Measurements from ENCODE around the gene EFCAB8. TPM values are rescaled to one million over a fixed set of nuclear protein-coding genes. Genes with fewer than 3 reads are reported as not detected.
A peak's percentile ranks its signal among the peaks of the same experiment; 100 is the strongest.

The EFCAB8 gene, protein sequence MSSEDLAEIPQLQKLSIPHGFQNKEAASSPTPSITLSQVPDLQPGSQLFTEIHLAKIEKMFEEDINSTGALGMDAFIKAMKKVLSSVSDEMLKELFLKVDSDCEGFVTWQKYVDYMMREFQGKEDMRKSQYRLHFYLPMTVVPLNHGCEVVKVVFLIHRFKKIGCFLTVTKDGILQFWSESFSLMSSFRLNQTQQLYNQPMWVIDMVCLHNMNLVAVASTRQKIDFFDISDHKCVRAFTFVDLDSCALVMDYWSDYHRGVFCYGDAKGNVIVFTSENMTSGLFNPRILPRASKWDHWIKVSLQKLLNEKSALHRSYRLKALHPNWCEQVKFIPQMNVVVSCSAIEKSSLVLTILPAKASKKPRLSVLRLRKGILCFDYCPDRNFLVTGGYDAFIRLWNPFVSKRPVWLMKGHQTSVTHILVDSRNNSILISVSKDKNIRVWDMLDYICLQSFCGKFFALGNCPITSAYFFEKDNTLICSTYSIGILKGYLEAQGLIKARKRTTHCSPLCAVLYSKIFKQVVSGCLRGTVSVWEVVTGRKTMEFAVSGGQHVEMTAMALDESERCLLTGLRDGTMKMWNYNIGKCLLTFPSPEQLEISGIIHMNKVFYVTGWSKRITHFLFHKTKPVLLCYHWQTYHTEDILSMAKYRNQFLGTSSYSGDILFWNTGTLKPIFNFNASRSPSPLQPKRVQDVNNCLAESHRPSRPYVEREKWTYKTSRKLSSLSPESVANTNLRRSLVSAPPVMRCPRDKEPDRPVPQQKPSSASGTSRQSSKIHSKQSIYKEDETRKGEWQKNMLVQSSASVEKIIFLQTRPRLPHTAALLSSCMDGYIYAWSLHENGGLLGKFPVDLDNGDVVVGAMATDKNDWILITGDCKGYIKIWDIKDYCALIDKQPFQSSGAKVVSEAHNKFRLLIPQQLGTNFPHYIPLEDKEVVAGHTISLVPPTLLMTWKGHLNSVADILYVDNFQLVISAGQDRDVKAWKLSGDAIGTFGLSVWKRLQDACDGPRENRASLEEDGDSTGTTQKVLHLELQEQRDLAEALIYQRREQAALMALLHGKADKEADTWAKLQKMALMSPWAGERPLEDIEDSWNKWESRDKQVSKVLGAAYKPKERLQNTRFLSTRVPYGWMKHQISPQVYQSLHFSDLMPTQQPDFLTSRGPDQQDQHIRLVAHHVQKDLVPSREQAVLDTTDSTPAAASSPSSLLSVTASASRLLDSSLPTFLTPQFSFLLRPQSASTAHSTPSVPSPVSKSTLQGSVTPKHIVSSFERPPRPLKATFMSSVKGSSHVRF
- total RNA-seq (2014; rRNA removed; shearing (Covaris generic)): not detected in 2 replicates
- polyA plus RNA-seq (2015; cell fraction: cytosol; rRNA removed): not detected in 2 replicates
- 0.10 TPM in 1 of 2 replicates, not detected in the other for polyA plus RNA-seq (2015; cell fraction: nucleus; rRNA removed)

DNA sequence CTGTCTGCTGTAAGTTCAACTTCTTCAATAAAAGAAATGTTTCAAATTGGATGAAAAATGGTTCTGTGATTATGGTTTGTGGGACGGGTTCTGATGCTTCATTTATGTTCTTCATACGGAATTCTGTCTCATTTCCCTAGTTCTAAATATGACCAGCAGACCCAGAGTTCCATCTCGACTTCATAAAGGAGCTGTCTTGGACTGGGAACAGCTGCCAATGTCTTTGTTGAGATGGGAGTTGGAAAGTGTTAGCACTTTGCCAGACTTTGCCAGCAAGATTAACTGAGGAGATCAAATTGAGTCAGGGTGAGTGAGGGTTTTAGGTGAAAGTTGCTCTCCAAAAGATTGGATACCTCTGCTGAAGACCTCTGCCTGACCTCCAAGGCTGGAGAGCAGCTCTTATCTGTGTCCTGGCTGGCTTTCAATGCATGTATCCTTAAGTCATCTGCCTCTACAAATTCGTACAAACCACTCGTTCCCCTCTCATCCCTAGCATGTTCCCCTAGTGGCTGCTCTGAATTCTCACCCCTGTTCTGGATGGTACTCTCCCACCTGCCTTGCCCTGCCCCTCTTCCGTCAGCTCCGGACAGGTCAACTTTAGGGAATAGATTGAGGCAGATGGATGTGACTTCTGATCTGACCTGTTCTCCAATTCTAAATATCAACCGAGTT is at the start of gene EFCAB8:
TSS of gene EFCAB8 (plus strand) at position 223 of the 672 bp plus-strand sequence. CDS start 4,870 bp downstream, outside the sequence.
- no peak for DNase-seq (ENCODE audit: low read depth)

DNA sequence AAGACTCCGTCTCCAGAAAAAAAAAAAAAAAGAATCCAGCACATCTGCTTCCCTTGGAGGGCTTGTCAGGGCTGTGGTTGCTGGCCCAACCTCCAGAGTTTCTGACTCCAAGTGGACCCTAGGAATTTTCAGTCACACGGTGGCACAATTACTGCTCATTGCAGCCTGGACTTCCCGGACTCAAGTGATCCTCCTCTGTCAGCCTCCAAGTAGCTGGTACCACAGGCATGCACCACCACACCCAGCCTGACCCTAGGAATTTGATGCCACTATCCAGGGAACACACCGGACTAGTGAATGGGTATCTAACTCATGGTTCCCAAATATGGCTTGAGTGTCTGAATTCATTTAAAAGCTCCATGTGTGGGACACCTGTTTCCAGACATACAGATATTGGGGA is 48.8 kb upstream of the EFCAB8 start:
- DNase-seq (ENCODE audit: low read depth): no peak

DNA sequence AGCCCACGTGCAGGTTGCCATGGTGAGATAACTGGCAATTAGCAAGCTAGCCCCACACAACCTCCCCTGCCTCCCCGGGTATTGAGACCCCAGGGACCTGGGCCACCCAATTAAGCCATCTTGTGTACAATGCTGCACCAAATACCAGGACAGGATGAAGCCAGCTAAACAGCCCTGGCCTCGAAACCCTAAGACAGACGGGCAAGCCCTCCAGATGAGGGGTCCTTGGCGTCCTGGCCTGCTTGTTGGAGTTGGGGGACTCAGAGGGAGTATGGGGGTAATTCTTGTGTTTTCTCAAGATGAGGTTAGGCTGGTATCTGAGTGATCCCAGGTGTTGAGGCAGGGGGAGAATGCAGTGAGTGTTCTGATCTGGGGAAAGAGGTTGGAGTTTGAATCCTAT is 47.8 kb upstream of the EFCAB8 start:
- no peak for DNase-seq (ENCODE audit: low read depth)

DNA sequence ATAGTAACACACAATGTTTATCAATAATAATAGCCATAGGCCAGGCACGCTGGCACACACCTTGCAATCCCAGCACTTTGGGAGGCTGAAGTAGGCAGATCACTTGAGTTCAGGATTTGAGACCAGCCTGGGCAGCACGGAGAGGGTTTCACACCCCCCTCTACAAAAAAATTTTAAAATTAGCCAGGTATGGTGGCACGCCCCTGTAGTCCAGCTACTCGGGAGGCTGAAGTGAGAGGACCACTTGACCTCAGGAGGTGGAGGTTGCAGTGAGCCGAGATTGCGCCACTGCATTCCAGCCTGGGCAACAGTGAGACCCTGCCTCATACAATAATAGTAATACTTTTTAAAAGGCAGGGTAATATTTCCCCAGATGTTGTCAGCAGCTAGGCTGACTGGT is 46.8 kb upstream of the EFCAB8 start:
- no peak for DNase-seq (ENCODE audit: low read depth)

DNA sequence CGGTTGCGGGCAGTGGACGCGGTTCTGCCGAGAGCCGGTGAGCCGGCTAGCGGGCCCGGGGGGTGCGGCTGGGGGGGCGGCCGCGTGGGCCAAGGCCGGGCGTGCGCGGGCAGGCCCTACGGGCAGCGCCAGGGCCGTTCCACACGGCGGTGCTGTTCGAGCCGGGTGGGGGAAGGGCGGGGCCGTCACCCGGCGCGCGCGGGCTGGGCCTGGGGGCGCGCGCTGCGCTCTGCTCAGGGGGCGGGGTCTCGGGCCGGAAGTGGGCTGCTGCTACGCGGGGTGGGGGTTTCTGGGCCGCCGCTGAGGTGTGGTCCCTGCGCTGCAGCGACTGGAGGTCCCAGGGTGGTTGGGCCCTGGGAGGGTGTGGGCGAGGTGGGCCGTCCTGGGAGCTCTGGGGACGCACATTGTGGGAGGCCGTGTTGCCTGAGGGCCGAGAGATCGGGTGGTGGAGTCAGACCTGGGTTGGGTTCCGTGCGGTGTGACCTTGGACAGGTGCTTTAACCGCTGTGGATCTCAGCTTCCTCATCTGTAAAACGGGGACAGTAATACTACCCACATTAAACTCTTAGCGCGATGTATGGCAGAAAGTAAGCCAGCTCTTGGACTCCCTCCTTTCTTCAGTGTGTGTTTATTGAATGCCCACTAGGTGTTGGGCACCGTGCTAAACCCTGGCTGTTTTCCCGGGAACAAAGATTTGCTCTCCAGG is 38.6 kb upstream of the EFCAB8 start:
- peak; percentile 32 for DNase-seq (ENCODE audit: low read depth)

DNA sequence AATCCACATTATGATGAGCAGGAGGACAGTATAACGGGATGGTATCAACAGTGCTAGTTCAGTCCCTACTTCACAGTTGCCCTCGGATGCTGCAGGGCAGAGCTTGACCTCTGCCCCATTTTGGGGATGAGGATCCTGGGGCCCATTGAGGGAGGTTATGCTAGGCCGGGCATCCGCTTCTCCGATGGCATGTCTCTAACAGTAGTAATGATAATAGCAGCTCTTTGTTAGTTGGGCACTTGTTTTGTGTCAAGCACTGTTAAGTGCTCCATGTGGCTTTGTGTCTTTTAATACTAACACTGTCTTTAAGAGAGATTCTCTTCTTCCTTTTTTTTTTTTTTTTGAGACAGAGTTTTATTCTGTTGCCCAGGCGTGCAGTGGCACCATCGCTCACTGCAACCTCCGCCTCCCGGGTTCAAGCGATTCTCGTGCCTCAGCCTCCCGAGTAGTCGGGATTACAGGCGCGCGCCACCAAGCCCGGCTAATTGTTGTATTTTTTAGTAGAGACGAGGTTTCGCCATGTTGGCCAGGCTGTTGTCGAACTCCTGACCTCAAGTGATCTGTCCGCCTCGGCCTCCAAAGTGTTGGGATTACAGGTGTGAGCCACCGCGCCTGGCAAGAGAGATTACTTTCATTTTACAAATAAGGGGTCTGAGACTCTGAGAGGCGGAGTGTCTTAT is 37.9 kb upstream of the EFCAB8 start:
- no peak for DNase-seq (ENCODE audit: low read depth)

DNA sequence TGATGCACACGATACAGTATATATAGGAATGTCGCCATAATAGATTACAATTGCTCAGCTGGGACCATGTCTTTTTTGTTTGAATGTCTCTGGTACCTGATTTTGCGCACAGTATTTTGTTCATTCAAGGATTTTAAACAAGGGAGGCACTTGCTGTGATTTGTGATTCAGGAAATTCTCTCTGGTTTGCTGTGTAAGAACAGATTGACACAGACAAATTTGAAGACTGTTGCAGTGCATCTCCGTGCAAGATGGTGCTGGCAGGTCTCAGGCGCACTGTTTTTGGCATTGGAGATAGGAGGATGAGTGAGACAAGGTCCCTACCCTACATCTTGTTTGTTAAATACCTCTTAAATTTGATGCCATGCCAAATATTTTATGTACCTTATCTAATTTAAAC is 36.5 kb upstream of the EFCAB8 start:
- no peak for DNase-seq (ENCODE audit: low read depth)

DNA sequence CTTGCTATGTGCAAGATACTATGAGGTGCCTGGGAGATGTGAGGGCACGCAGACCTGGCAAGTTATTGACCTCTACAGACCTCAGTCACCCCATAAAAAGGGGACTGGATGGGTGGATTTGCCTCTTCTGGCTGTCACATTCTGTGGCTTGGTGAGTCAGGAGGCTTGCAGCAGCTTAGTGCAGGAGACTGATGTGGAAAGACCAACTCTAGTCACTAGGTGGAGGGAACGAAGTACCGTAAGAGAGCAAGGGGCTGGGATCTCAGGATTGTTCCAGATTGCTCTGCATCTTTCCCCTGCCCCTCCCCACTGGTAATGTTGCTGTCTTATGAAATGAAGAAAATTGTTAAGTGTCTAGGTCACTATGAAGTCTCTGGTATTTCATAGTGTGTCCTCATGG is 35.6 kb upstream of the EFCAB8 start:
- peak; percentile 71 for DNase-seq (ENCODE audit: low read depth)

DNA sequence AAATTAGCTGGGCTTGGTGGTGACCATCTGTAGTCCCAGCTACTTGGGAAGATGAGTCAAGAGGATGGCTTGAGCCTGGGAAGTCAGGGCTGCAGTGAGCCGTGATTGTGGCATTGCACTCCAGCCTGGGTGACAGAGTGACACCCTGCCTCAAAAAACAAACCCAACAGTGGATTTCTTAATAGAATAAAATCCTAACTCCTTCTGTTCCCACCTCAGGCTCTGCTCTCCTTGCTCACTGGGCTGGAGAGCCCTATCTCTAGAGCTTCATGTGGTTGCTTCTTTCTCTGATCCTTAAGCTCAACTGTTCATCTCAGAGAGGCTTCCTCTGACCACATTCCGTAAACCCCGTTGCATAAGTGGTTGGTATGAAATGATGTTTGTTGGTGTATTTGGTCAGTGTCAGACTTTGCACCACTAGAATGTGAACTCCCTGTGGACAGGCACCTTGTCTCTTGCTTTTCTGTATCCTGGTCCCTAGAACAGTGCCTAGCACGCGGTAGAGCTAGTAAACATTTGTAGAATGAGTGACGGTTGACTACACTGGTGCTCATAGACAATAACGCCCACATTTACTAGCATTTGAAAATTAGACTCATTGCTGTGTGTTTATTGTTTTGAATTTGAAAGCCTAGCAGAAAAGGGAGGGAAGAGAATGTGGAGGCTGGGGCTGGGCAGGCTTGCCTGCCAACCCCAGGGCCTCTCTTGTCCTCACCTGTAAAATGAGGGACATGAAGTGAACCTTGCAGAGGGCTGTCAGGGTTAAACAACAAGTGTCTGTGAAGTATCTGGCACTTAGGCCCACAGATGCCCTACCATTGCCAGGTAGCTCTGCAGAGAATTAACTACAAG is 34.8 kb upstream of the EFCAB8 start:
- no peak for DNase-seq (ENCODE audit: low read depth)

DNA sequence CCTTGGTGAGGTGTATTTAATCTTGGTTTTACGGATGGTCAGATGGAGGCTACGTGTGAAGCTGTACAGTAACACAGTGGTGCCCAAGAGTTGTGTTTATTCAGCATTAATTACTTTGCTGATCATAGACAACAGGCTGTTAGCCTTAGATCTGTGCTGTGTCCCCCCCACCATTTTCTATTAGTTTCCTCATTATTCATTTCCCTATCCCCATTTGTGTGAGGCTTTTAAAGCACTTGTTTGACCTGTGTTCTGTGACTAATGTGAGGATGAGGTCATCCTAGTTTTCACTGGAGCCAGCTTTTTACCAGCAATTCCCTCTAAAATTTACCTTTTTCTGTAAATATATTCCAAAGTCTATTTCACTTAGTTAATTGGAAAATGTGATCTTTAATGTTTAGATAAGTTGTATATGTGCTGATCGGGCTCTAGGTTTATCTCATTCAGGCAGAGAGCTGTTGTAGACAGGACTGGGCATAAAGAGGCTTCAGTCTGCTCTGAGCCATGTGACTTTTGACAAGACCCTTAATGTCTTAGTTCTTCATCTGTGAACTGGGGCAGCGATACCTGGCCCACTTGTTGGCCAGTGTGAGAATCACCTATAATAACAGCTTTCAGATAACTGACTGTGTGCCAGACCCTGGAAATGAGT is 30.6 kb upstream of the EFCAB8 start:
- DNase-seq (ENCODE audit: low read depth): peak; percentile 33

DNA sequence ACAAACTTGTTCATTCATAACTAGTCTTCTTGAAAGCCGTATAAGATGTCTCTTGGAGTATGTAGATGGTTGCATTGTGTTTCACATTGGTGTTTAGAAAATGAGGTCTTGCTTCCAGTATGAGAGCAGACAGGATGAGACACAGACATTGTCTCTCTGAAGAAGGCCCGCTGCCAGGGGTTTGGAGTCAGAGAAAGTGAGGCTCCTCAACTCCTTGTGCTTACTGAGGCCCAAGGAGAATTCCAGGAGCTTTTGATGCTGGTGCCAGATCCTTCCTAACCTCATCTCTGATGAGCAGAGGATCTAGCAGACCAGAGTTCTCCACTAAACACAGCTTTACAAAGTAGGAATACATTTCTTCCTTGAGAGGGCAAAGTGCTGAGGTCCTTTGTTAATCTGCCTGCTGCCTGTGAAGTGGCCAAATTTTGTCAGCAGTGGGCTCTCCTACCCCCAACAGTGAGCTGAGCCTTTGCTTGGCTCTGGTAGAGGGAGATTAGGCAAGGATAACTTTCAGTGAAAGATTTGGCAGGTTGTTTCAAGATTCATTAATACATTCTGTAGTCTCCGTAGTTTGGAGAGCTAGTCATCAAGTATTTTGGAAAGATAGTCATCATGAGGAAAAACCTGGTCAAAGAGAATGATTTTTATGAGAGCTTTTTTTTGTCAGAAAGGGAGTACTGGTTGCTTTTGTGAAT is 29.3 kb upstream of the EFCAB8 start:
- DNase-seq (ENCODE audit: low read depth): no peak

DNA sequence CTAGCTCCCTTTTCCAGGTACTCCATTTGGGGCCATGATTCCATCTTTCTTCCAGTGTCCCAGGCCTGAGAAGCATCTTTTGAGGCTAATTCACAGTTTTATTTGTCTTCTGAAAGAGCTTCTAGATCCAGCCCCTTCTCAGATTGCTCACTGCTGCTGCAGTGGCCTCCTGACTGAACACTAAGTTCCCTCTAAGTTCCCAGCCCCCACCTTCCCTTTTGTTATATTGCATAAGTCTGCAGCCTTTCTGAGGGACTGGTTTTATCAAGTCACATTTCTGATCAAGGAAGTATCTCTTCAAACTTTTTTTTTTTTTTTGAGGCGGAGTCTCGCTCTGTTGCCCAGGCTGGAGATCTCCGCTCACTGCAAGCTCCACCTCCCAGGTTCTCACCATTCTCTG is 28.3 kb upstream of the EFCAB8 start:
- no peak for DNase-seq (ENCODE audit: low read depth)

DNA sequence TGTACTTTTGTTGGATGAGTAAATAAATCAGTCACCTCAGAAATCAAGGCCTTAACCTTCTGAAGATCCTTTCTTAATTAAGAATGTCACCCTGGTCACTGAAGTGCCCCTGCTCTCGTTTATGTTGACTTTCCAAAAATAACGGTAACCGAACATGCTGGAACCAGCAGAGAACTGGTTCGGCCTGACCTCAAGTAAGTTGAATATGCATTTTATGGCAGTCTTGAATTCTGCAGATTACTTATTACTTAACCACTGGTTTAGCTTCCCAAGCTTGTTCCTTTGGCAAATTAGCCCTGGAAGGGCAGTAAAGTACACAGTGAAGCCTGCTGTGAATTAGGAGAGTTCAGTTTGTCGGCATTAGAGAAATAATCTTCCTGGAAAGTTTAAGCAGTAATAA is 26.7 kb upstream of the EFCAB8 start:
- no peak for DNase-seq (ENCODE audit: low read depth)

DNA sequence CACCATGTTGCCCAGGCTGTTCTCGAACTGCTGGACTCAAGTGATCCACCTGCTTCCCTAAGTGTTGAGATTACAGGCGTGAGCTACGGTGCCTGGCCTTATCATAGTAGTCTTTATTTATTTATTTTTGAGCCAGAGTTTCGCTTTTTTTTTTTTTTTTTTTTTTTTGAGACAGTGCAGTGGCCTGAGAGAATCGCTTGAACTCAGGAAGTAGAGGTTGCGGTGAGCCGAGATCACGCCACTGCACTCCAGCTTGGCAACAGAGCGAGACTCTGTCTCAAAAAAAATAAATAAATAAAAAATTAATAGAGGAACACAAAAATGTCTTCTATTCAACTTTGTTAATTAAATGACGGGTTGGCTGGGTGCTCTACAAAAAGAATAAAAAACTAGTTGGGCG is 26.1 kb upstream of the EFCAB8 start:
- no peak for DNase-seq (ENCODE audit: low read depth)

DNA sequence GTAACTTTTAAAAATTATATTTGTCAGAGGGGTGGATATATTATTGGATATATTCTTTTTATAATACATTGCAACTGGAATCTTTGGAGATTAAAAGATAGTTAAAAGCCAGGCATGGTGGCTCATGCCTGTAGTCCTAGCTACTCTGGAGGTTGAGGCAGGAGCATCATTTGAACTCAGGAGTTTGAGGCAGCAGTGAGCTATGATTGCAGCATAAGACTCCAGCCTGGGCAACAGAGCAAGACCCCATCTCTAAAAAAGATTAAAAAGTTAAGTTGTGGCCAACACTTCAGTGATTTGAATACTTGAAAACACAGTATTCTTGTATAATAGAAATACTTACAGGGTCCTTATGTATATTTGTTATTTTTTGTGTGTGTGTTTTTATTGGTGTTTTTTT is 23.8 kb upstream of the EFCAB8 start:
- no peak for DNase-seq (ENCODE audit: low read depth)

DNA sequence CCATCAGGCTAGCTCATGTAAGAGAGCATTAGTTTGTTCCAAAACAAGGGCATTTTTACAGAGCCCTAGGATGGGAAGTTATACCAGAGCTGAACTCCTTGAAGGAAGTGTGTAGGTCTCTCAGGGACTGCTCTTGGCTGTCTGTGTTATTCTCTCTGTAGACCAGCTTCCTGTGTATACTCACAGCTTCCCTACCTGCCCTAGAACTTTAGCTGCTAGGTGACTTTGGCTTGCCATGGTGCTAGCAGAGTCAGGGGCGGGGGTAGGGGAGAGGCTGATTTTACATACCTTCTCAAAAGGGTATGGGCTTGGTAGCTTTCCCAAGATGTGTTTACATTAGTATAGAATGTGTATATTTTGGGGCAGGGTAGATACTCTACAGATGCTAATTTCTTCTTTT is 21.6 kb upstream of the EFCAB8 start:
- DNase-seq (ENCODE audit: low read depth): no peak

DNA sequence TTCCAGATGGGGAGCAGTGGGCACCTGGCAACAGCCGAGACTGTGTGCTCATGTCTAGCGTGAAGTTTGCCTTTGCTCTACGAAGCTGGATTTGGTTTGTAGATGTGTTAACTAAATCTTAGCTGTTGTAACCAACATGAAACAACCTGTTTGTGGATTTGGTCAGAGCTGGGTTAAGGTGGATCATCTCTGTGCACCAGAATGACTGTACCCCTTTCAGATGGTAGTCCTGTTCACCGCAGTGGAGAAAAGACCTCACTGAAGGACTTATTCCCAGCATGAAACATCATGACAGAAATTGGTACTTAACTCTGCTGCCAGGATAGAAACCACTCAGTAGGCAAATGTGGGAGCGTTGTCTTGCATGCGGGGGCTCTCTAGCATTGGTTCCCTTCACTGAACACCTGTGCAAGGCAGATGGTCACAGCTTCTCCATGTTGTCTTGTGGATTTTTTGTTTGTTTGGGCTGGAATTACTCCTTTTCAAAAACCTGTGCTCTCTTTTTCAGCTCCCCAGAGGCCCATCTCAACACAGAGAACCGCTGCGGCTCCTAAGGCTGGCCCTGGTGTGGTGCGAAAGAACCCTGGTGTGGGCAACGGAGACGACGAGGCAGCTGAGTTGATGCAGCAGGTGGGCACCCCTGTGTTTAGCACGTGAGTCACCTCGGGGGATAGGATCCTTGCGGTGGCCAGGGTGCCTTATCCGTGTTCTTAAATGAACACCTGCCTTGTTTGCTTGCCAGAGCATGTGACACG is 19.3 kb upstream of the EFCAB8 start:
- DNase-seq (ENCODE audit: low read depth): no peak

Measured in HT1080 (cell line).